Esophagus squamous epithelium (tissue), 5 donors: ENCODE measurements around the gene STK25. TPM values are rescaled to one million over a fixed set of nuclear protein-coding genes. Genes with fewer than 3 reads are reported as not detected.
A peak's percentile ranks its signal among the peaks of the same experiment; 100 is the strongest.
"Not testable (repeated sequence)": the region's sequence is repeated elsewhere in the genome, so short reads cannot be mapped to it uniquely, and the experiment has no call there.

Source experiments
- DNase-seq: peaks from one replicate; lab custom pipeline; 2025; lab: John Stamatoyannopoulos, UW
- H3K27ac ChIP-seq, 4 donors: fragments of 200-600 bp; sonication (generic); one replicate each; pipeline ENCODE4 v1.5.1; 2016 to 2019; ENCODE audit warnings: mild to moderate bottlenecking in 1 of 4
- H3K27me3 ChIP-seq, 4 donors: fragments of 200-600 bp; sonication (generic); 1 replicate in 3 of 4; 2 replicates in 1 of 4; pipeline versions ENCODE4 v1.5.1 to v1.6.0; 2017 to 2021; ENCODE audit warnings: antibody characterized with exemption in 1 of 4
- H3K36me3 ChIP-seq, 3 donors: fragments of 200-600 bp; sonication (generic); one replicate each; pipeline ENCODE4 v1.5.1; 2016 to 2019
- H3K4me1 ChIP-seq, 3 donors: fragments of 200-600 bp; sonication (generic); one replicate each; pipeline ENCODE4 v1.5.1; 2017 to 2019
- H3K4me3 ChIP-seq, 4 donors: fragments of 200-600 bp; sonication (generic); 1 replicate in 3 of 4; 2 replicates in 1 of 4; pipeline ENCODE4 v1.5.1; 2016 to 2019; ENCODE audit warnings: mild to moderate bottlenecking in 2 of 4, moderate library complexity in 1 of 4
- H3K9me3 ChIP-seq, 3 donors: fragments of 200-600 bp; sonication (generic); one replicate each; pipeline ENCODE4 v1.5.1; 2016 to 2019
- POLR2A ChIP-seq, 4 donors: fragments of 450-650 bp; IDR thresholded peaks; one replicate each; pipeline ENCODE4 v1.6.1; 2017; ENCODE audit warnings: antibody characterized with exemption in 4 of 4, mild to moderate bottlenecking in 4 of 4, moderate library complexity in 3 of 4
- WGBS, 2 donors: methylation state at CpG; one replicate each; pipeline ENCODE4 v1.1.5; 2018; 5-methylcytosine and 5-hydroxymethylcytosine counted together
- intact Hi-C: fragments of 100-400 bp; cut with DNase I; formaldehyde crosslinking; loops from one replicate; pipeline ENCODE4 v1.15.0; 2022
- total RNA-seq, 4 donors: library from RNA; depleted of rRNA; stranded (reverse); fragments of >200 nt; gene quantifications; one replicate each; pipeline ENCODE4 v1.1.0, GENCODE V29; 2016
- TF ChIP-seq, protein P1 (sequence below), 6 experiments: fragments of 450-650 bp in 4 of 6; fragments of 200-600 bp in 2 of 6; sonication (generic) in 2 of 6; IDR thresholded peaks; one replicate each; pipeline ENCODE4 v1.5.1; 2016 to 2019; ENCODE audit warnings: antibody characterized with exemption in 6 of 6, mild to moderate bottlenecking in 4 of 6, moderate library complexity in 4 of 6
- donor health status: DM: yes; HTN: yes; CAD: no.

Gene STK25
- total RNA-seq, 4 donors from 2014 or later: 137 to 156 (median 140) TPM

DNA sequence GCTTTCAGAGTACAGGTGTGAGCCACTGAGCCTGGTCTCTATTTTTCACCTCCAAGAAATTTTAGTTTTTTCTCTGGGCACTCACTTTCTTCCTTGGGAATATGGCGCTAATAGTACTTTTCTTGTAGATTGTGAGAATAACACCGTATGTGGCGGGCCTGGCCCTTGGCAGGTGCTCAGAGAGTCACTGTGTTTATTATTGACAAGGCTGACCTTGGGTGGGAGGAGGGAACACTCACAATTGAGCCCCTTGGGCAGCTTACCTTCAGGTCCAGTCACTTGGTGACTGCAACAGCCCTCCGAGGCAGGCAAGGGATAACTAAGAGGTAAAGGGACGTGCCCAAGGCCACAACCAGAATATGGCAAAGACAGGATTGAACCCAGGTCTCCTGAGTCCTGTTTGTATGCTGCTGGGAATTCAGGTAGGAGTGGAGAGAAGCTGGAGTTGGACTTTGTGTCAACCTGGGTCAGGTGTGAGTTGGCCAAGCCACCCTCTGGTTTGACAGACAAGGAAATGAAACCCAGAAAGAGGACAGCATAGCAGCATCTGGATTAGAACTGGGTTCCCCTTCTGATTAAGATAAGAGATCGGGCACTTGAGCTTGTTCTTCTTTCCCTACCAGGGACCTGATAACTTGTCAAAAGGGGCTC, 2.8 kb upstream of the STK25 start:
- Histone ChIP-seq H3K4me3 (no peak overlapping the region), H3K27me3 (no peaks in the 10 kb centered on the region), H3K27ac (no peak overlapping the region), H3K36me3 (peaks cover 0 to 11% (median 0%) of the 10 kb centered on the region in 3 donors), H3K4me1 (peaks cover 6 to 31% (median 21%) of the 10 kb centered on the region in 3 donors), H3K9me3 (no peaks in the 10 kb centered on the region)
- TF ChIP-seq, protein P1, sequence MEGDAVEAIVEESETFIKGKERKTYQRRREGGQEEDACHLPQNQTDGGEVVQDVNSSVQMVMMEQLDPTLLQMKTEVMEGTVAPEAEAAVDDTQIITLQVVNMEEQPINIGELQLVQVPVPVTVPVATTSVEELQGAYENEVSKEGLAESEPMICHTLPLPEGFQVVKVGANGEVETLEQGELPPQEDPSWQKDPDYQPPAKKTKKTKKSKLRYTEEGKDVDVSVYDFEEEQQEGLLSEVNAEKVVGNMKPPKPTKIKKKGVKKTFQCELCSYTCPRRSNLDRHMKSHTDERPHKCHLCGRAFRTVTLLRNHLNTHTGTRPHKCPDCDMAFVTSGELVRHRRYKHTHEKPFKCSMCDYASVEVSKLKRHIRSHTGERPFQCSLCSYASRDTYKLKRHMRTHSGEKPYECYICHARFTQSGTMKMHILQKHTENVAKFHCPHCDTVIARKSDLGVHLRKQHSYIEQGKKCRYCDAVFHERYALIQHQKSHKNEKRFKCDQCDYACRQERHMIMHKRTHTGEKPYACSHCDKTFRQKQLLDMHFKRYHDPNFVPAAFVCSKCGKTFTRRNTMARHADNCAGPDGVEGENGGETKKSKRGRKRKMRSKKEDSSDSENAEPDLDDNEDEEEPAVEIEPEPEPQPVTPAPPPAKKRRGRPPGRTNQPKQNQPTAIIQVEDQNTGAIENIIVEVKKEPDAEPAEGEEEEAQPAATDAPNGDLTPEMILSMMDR (IDR thresholded peaks at IDR 0.05): no peak
- no peak for TF ChIP-seq POLR2A (IDR thresholded peaks at IDR 0.05)
- no peak for DNase-seq
- whole genome bisulfite sequencing, 2 donors: 84 to 95% methylated on average over 4 of the region's 6 CpGs
- intact Hi-C loops: no loop called here

DNA sequence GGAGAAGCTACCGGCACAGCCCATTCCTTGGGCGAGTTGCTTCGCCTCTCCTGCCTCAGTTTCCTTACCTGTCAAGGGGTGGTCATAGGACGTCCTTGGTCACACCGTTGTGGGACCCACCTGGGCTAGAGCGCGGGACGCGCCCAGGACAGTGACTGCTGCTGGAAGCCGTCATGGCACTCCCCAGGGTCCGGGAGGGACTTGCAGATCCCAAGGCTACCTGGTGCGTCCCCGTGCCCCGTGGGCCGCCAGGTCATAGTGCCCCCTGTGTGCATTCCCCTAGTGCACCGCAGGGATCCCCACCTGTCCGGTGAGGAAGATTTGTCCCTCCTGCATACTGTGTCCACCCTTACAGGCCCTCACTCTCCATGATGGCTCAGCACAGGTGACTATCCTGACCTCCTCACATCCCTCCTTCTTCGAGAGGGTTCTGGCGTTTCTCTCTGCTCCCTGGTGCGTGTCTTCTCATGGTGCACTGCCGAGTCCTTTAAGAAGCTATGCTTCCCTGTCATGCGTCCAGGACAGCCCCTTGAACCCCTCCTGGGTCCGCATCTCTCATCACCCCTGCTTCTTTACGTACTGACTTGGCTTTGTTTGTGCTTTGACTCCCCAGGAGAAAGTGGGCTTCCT, 886 bp upstream of the STK25 start:
- no peak for TF ChIP-seq POLR2A (IDR thresholded peaks at IDR 0.05)
- TF ChIP-seq, protein P1 (IDR thresholded peaks at IDR 0.05): no peak
- intact Hi-C loops: no loop called here

GRCh38 chr2:241507430-241508239, 749 bp downstream of the STK25 start:
- DNase-seq: no peak
- Histone ChIP-seq H3K4me1 (peaks cover 6 to 51% (median 31%) of the 10 kb centered on the region in 3 donors), H3K27me3 (no peaks in the 10 kb centered on the region), H3K36me3 (peaks cover 0 to 30% (median 0%) of the 10 kb centered on the region in 3 donors), H3K27ac (peak overlapping the region; percentile 67 to 96 (median 88)), H3K9me3 (no peaks in the 10 kb centered on the region), H3K4me3 (peak overlapping the region; percentile 72 to 100 (median 80))
- TF ChIP-seq, protein P1 (IDR thresholded peaks at IDR 0.05): peak in 1 of 6 experiments; percentile 15
- TF ChIP-seq POLR2A (IDR thresholded peaks at IDR 0.05): no peak
- intact Hi-C loops: no loop called here
- 0 to 2% methylated on average over 5 to 19 of the region's 67 CpGs for WGBS, 2 donors

More for the DNA sequence above, 886 bp upstream of the STK25 start:
- peak overlapping the region; percentile 72 to 100 (median 80) for H3K4me3 ChIP-seq
- H3K27me3 ChIP-seq: no peaks in the 10 kb centered on the region
- WGBS, 2 donors: 27 to 31% methylated on average over 10 to 12 of the region's 24 CpGs
- H3K4me1 ChIP-seq: peaks cover 6 to 47% (median 31%) of the 10 kb centered on the region in 3 donors
- DNase-seq: no peak
- H3K36me3 ChIP-seq: peaks cover 0 to 14% (median 0%) of the 10 kb centered on the region in 3 donors
- peak overlapping the region; percentile 82 to 96 (median 88) for H3K27ac ChIP-seq
- H3K9me3 ChIP-seq: no peaks in the 10 kb centered on the region

GRCh38 chr2:241506793-241507429, 1.5 kb downstream of the STK25 start:
- no peak for DNase-seq
- H3K4me1 ChIP-seq: peaks cover 6 to 51% (median 31%) of the 10 kb centered on the region in 3 donors
- H3K27ac ChIP-seq: peak overlapping the region; percentile 67 to 96 (median 88)
- H3K36me3 ChIP-seq: peaks cover 0 to 34% (median 0%) of the 10 kb centered on the region in 3 donors
- 39 to 42% methylated on average over 10 to 15 of the region's 19 CpGs for WGBS, 2 donors
- peak overlapping the region; percentile 72 to 100 (median 80) for H3K4me3 ChIP-seq
- H3K9me3 ChIP-seq: no peaks in the 10 kb centered on the region
- H3K27me3 ChIP-seq: no peaks in the 10 kb centered on the region
- intact Hi-C loops: no loop called here
- no peak for TF ChIP-seq POLR2A (IDR thresholded peaks at IDR 0.05)
- TF ChIP-seq, protein P1 (IDR thresholded peaks at IDR 0.05): no peak

GRCh38 chr2:241506317-241506716, 2.1 kb downstream of the STK25 start:
- intact Hi-C loops, DNase-seq, H3K27ac ChIP-seq, H3K4me3 ChIP-seq, H3K27me3 ChIP-seq, H3K9me3 ChIP-seq: not testable (repeated sequence)
- H3K36me3 ChIP-seq: peaks cover 0 to 34% (median 0%) of the 10 kb centered on the region in 3 donors
- 93 to 94% methylated on average over 9 to 10 of the region's 11 CpGs for WGBS, 2 donors
- peaks cover 6 to 51% (median 31%) of the 10 kb centered on the region in 3 donors for H3K4me1 ChIP-seq
